Liver (tissue), 9 donors: ENCODE data around the gene CD248. TPM values are rescaled to one million over a fixed set of nuclear protein-coding genes. Genes with fewer than 3 reads are reported as not detected.

Source experiments
- DNase-seq: peaks from one replicate; pipeline ENCODE4 v3.0.0-alpha.2; 2017; ENCODE audit warnings: low spot score
- H3K27ac ChIP-seq, 2 donors: one replicate each; pipeline ENCODE4 v1.7.0; 2013; ENCODE audit warnings: inconsistent platforms in 2 of 2, low read length in 2 of 2, control low read depth in 1 of 2, low read depth in 1 of 2, mild to moderate bottlenecking in 1 of 2
- H3K27me3 ChIP-seq, 4 donors: one replicate each; pipeline versions ENCODE4 v1.6.1 to v1.7.0; 2013; ENCODE audit warnings: low read length in 3 of 4, inconsistent platforms in 1 of 4, mild to moderate bottlenecking in 1 of 4, moderate library complexity in 1 of 4; ENCODE audit not compliant: control insufficient read depth in 4 of 4, insufficient read depth in 4 of 4
- H3K36me3 ChIP-seq, 4 donors: one replicate each; pipeline versions ENCODE4 v1.6.1 to v1.7.0; 2013; ENCODE audit warnings: low read length in 3 of 4, mild to moderate bottlenecking in 3 of 4, low read depth in 1 of 4, moderate library complexity in 1 of 4; ENCODE audit not compliant: control insufficient read depth in 4 of 4, insufficient read depth in 3 of 4
- H3K4me1 ChIP-seq, 4 donors: one replicate each; pipeline versions ENCODE4 v1.6.1 to v1.7.0; 2013; ENCODE audit warnings: low read length in 3 of 4, mild to moderate bottlenecking in 3 of 4, moderate library complexity in 1 of 4; ENCODE audit not compliant: control insufficient read depth in 4 of 4, insufficient read depth in 4 of 4
- H3K4me3 ChIP-seq, 3 donors: one replicate each; pipeline versions ENCODE4 v1.6.1 to v1.7.0; 2013; ENCODE audit warnings: low read length in 3 of 3, control low read depth in 1 of 3, low read depth in 1 of 3, mild to moderate bottlenecking in 1 of 3
- H3K9ac ChIP-seq, 2 donors: one replicate each; pipeline ENCODE4 v1.7.0; 2013; ENCODE audit warnings: low read length in 2 of 2, mild to moderate bottlenecking in 2 of 2, moderate library complexity in 2 of 2, control low read depth in 1 of 2, low read depth in 1 of 2
- H3K9me3 ChIP-seq, 4 donors: one replicate each; pipeline versions ENCODE4 v1.6.1 to v1.7.0; 2013; ENCODE audit warnings: low read length in 3 of 4; ENCODE audit not compliant: control insufficient read depth in 4 of 4
- EGR1 ChIP-seq, 2 donors: IDR thresholded peaks; 2 replicates each; pipeline ENCODE4 v1.6.1; 2016 to 2018; ENCODE audit warnings: antibody characterized with exemption in 2 of 2, low read depth in 2 of 2
- FOXA1 ChIP-seq: IDR thresholded peaks from 2 replicates; pipeline ENCODE4 v1.6.1; 2016; ENCODE audit warnings: antibody characterized with exemption
- FOXA2 ChIP-seq: IDR thresholded peaks from 2 replicates; pipeline ENCODE4 v1.6.1; 2016; ENCODE audit warnings: antibody characterized with exemption
- GABPA ChIP-seq, 2 donors: IDR thresholded peaks in 1 of 2; conservative IDR thresholded peaks in 1 of 2; 2 replicates each; pipeline ENCODE4 v1.6.1; 2016; ENCODE audit warnings: antibody characterized with exemption in 2 of 2, mild to moderate bottlenecking in 1 of 2, moderate library complexity in 1 of 2
- HNF4A ChIP-seq, 2 donors: conservative IDR thresholded peaks; 2 replicates each; pipeline ENCODE4 v1.6.1; 2016; ENCODE audit warnings: antibody characterized with exemption in 2 of 2, mild to moderate bottlenecking in 2 of 2
- HNF4G ChIP-seq: IDR thresholded peaks from 2 replicates; pipeline ENCODE4 v1.6.1; 2016; ENCODE audit warnings: antibody characterized with exemption
- JUND ChIP-seq, 2 donors: IDR thresholded peaks; 2 replicates each; pipeline ENCODE4 v1.6.1; 2016; ENCODE audit warnings: antibody characterized with exemption in 2 of 2
- NR2F2 ChIP-seq: IDR thresholded peaks from 2 replicates; pipeline ENCODE4 v1.6.1; 2016; ENCODE audit warnings: antibody characterized with exemption
- RAD21 ChIP-seq, 2 donors: IDR thresholded peaks; 2 replicates each; pipeline ENCODE4 v1.6.1; 2016; ENCODE audit warnings: antibody characterized with exemption in 2 of 2, mild to moderate bottlenecking in 2 of 2
- RXRA ChIP-seq, 2 donors: IDR thresholded peaks; 2 replicates each; pipeline ENCODE4 v1.6.1; 2017 to 2018; ENCODE audit warnings: antibody characterized with exemption in 2 of 2, mild to moderate bottlenecking in 1 of 2
- SP1 ChIP-seq: IDR thresholded peaks from 2 replicates; pipeline ENCODE4 v1.6.1; 2018; ENCODE audit warnings: antibody characterized with exemption, mild to moderate bottlenecking
- TAF1 ChIP-seq: conservative IDR thresholded peaks from 2 replicates; pipeline ENCODE4 v1.6.1; 2016; ENCODE audit warnings: antibody characterized with exemption, mild to moderate bottlenecking
- YY1 ChIP-seq: IDR thresholded peaks from 2 replicates; pipeline ENCODE4 v1.6.1; 2016; ENCODE audit warnings: antibody characterized with exemption, mild to moderate bottlenecking
- WGBS: extraction: QIAGEN DNeasy Blood & Tissue Kit; methylation state at CpG from one replicate; pipeline ENCODE4 v1.1.7; 2013; 5-methylcytosine and 5-hydroxymethylcytosine counted together
- polyA plus RNA-seq, 2 donors: library from polyadenylated mRNA; stranded (reverse) in 1 of 2; unstranded in 1 of 2; fragments of 200-250 nt in 1 of 2; fragments of >200 nt in 1 of 2; fragmentation: Nextera tagmentation in 1 of 2; extraction: Ambion mirVana in 1 of 2; gene quantifications; one replicate each; pipeline versions ENCODE4 v1.2.1 to v1.2.3, GENCODE V29; 2013 to 2015
- total RNA-seq, 2 donors: library from RNA; depleted of rRNA; stranded (reverse); fragments of >200 nt; gene quantifications; one replicate each; pipeline ENCODE4 v1.2.3, GENCODE V29; 2014
- TF ChIP-seq, protein P1 (sequence below): IDR thresholded peaks from 2 replicates; pipeline ENCODE4 v1.6.1; 2016; ENCODE audit warnings: antibody characterized with exemption
- TF ChIP-seq, protein P2 (sequence below): IDR thresholded peaks from 2 replicates; pipeline ENCODE4 v1.6.1; 2016; ENCODE audit warnings: antibody characterized with exemption
- TF ChIP-seq, protein P3 (sequence below): IDR thresholded peaks from 2 replicates; pipeline ENCODE4 v1.6.1; 2016; ENCODE audit warnings: antibody characterized with exemption, mild to moderate bottlenecking
- TF ChIP-seq, protein P4 (sequence below): IDR thresholded peaks from 2 replicates; pipeline ENCODE4 v1.6.1; 2016; ENCODE audit warnings: antibody characterized with exemption
- TF ChIP-seq, protein P5 (sequence below): fragments of 150-350 bp; IDR thresholded peaks from 2 replicates; pipeline ENCODE4 v1.5.1; 2017; ENCODE audit warnings: improper control_type of control experiment, low read depth, low read length; ENCODE audit not compliant: missing input control
- donor health status: healthy.
- donor health status: healthy.
- donor health status: healthy.
- donor health status: healthy.
- donor health status: healthy.

CD248 gene
- total and polyA plus RNA-seq, 4 donors, result 0.64 to 3.0 (median 1.2) TPM

DNA sequence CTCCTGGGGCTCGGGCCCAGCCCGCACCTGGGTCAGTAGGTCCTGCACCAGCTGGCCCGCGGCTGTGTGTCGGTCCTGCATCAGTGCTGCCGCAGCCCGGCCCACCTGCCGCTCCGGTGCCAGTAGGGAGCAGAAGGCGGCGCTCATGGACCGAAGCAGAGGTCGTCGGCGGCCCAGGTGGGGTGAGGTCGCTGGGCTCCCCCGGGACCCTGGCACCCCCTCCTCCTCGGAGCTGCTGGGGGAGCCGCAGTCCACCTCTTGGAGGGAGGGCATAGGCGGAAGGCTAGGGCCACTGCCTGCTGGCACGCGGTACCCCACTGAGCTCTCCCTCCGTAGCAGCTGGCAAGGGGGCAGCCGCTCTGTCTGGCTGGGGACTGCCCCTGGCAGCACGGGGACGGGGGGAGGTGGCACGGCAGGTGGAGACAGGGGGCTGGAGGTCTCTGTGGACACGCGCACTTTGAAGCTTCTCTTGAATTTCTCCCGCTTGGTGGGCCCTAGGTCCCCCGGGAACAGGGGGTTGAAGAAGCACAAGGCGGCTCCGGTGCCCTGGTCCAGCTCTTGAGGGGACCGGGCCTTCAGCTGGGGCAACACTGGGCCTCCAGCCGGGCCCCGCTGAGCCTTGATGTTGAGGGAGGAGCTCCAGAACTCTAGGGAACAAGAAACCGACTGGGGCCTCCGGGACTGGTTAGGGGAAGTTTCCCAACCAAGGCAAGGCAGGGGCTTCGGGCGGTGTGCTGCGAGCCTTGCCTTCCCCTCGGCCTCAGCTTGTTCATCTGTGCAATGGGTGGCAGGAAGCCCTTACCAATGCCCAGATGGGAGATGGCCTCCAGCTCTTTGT lies 18.0 kb upstream of the CD248 start:
- no peaks in the 10 kb centered on the region for H3K27me3 ChIP-seq
- no peak overlapping the region for H3K4me3 ChIP-seq
- no peaks in the 10 kb centered on the region for H3K9me3 ChIP-seq
- DNase-seq, result no peak
- H3K4me1 ChIP-seq, result peaks cover 4 to 16% (median 8%) of the 10 kb centered on the region in 4 donors
- WGBS, result 88% methylated on average over 42 of the region's 42 CpGs
- H3K9ac ChIP-seq, result no peak overlapping the region
- no peak for TF ChIP-seq FOXA1
- no peak for TF ChIP-seq YY1
- TF ChIP-seq, protein P1, sequence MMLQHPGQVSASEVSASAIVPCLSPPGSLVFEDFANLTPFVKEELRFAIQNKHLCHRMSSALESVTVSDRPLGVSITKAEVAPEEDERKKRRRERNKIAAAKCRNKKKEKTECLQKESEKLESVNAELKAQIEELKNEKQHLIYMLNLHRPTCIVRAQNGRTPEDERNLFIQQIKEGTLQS, result no peak
- TF ChIP-seq HNF4A (conservative IDR thresholded peaks at IDR 0.05), result no peak
- no peak for TF ChIP-seq TAF1
- TF ChIP-seq FOXA2, result no peak
- TF ChIP-seq SP1, result no peak
- no peak overlapping the region for H3K27ac ChIP-seq
- peaks cover 0 to 13% (median 6%) of the 10 kb centered on the region in 4 donors for H3K36me3 ChIP-seq

DNA sequence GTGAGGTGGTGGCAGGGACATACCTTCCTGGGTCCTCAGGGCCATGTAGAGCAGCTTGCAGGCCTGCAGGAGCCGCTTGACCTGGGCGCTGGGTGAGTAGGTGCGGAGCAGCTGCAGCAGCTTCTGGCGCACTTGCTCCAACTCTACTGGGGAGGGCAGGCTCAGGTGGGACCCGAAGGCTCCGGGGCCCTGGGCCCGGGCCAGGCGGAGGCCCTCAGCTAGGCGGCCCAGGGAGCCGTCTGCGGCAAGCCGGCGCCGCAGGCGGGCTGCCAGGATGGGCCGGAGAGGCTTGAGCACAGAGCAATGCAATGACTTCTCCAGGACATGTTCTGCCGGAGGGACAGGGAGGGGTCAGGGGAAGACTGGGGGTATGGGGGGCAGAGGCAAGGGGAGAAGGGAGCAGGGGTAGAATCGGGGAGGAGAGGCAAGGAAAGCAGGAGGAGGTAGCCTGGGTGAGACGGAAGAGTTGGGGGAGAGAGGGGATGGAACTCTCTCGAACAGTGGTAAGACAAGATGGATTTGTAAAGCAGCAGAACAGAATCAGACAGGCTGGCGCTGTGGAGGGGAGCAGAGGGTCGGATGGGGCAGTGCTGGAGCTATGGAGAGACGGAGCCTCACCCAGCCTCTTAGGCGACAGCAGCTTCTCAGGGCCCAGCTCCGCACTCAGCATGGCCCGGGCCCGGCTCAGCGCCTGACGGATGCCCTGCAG lies 17.2 kb upstream of the CD248 start:
- Histone ChIP-seq H3K4me3 (no peak overlapping the region), H3K9me3 (no peaks in the 10 kb centered on the region), H3K27ac (no peak overlapping the region), H3K27me3 (no peaks in the 10 kb centered on the region), H3K36me3 (peaks cover 0 to 7% (median 3%) of the 10 kb centered on the region in 4 donors), H3K4me1 (peaks cover 4 to 16% (median 8%) of the 10 kb centered on the region in 4 donors), H3K9ac (no peak overlapping the region)
- TF ChIP-seq EGR1 (IDR thresholded peaks at IDR 0.05; ENCODE audit: low read depth in 2 of 2), result no peak
- TF ChIP-seq JUND (IDR thresholded peaks at IDR 0.05), result no peak
- TF ChIP-seq, protein P2, sequence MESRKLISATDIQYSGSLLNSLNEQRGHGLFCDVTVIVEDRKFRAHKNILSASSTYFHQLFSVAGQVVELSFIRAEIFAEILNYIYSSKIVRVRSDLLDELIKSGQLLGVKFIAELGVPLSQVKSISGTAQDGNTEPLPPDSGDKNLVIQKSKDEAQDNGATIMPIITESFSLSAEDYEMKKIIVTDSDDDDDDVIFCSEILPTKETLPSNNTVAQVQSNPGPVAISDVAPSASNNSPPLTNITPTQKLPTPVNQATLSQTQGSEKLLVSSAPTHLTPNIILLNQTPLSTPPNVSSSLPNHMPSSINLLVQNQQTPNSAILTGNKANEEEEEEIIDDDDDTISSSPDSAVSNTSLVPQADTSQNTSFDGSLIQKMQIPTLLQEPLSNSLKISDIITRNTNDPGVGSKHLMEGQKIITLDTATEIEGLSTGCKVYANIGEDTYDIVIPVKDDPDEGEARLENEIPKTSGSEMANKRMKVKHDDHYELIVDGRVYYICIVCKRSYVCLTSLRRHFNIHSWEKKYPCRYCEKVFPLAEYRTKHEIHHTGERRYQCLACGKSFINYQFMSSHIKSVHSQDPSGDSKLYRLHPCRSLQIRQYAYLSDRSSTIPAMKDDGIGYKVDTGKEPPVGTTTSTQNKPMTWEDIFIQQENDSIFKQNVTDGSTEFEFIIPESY, result no peak
- no peak for TF ChIP-seq TAF1
- TF ChIP-seq RAD21 (IDR thresholded peaks at IDR 0.05), result no peak
- TF ChIP-seq HNF4A (conservative IDR thresholded peaks at IDR 0.05), result no peak
- TF ChIP-seq, protein P3, sequence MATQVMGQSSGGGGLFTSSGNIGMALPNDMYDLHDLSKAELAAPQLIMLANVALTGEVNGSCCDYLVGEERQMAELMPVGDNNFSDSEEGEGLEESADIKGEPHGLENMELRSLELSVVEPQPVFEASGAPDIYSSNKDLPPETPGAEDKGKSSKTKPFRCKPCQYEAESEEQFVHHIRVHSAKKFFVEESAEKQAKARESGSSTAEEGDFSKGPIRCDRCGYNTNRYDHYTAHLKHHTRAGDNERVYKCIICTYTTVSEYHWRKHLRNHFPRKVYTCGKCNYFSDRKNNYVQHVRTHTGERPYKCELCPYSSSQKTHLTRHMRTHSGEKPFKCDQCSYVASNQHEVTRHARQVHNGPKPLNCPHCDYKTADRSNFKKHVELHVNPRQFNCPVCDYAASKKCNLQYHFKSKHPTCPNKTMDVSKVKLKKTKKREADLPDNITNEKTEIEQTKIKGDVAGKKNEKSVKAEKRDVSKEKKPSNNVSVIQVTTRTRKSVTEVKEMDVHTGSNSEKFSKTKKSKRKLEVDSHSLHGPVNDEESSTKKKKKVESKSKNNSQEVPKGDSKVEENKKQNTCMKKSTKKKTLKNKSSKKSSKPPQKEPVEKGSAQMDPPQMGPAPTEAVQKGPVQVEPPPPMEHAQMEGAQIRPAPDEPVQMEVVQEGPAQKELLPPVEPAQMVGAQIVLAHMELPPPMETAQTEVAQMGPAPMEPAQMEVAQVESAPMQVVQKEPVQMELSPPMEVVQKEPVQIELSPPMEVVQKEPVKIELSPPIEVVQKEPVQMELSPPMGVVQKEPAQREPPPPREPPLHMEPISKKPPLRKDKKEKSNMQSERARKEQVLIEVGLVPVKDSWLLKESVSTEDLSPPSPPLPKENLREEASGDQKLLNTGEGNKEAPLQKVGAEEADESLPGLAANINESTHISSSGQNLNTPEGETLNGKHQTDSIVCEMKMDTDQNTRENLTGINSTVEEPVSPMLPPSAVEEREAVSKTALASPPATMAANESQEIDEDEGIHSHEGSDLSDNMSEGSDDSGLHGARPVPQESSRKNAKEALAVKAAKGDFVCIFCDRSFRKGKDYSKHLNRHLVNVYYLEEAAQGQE, result no peak
- TF ChIP-seq FOXA2, result no peak
- TF ChIP-seq NR2F2, result no peak
- no peak for TF ChIP-seq FOXA1
- TF ChIP-seq, protein P1, result no peak
- TF ChIP-seq RXRA (IDR thresholded peaks at IDR 0.05), result no peak
- TF ChIP-seq, protein P4, sequence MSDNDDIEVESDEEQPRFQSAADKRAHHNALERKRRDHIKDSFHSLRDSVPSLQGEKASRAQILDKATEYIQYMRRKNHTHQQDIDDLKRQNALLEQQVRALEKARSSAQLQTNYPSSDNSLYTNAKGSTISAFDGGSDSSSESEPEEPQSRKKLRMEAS, result no peak
- TF ChIP-seq SP1, result no peak
- TF ChIP-seq YY1, result no peak
- TF ChIP-seq, protein P5, sequence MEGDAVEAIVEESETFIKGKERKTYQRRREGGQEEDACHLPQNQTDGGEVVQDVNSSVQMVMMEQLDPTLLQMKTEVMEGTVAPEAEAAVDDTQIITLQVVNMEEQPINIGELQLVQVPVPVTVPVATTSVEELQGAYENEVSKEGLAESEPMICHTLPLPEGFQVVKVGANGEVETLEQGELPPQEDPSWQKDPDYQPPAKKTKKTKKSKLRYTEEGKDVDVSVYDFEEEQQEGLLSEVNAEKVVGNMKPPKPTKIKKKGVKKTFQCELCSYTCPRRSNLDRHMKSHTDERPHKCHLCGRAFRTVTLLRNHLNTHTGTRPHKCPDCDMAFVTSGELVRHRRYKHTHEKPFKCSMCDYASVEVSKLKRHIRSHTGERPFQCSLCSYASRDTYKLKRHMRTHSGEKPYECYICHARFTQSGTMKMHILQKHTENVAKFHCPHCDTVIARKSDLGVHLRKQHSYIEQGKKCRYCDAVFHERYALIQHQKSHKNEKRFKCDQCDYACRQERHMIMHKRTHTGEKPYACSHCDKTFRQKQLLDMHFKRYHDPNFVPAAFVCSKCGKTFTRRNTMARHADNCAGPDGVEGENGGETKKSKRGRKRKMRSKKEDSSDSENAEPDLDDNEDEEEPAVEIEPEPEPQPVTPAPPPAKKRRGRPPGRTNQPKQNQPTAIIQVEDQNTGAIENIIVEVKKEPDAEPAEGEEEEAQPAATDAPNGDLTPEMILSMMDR, result no peak
- TF ChIP-seq GABPA (IDR thresholded peaks at IDR 0.05 in 1 of 2, conservative IDR thresholded peaks at IDR 0.05 in 1 of 2), result no peak
- TF ChIP-seq HNF4G, result no peak
- WGBS, result 91% methylated on average over 29 of the region's 29 CpGs
- no peak for DNase-seq
